NCI-H2196 (cell line): ENCODE measurements around the gene DNAJC30.
"Not testable (repeated sequence)": the region's sequence is repeated elsewhere in the genome, so short reads cannot be mapped to it uniquely, and the experiment has no call there.

Experiments used
- DNase-seq: peaks from one replicate; lab custom pipeline; 2025; ENCODE audit not compliant: unreplicated experiment; lab: John Stamatoyannopoulos, UW

DNAJC30 gene

DNA sequence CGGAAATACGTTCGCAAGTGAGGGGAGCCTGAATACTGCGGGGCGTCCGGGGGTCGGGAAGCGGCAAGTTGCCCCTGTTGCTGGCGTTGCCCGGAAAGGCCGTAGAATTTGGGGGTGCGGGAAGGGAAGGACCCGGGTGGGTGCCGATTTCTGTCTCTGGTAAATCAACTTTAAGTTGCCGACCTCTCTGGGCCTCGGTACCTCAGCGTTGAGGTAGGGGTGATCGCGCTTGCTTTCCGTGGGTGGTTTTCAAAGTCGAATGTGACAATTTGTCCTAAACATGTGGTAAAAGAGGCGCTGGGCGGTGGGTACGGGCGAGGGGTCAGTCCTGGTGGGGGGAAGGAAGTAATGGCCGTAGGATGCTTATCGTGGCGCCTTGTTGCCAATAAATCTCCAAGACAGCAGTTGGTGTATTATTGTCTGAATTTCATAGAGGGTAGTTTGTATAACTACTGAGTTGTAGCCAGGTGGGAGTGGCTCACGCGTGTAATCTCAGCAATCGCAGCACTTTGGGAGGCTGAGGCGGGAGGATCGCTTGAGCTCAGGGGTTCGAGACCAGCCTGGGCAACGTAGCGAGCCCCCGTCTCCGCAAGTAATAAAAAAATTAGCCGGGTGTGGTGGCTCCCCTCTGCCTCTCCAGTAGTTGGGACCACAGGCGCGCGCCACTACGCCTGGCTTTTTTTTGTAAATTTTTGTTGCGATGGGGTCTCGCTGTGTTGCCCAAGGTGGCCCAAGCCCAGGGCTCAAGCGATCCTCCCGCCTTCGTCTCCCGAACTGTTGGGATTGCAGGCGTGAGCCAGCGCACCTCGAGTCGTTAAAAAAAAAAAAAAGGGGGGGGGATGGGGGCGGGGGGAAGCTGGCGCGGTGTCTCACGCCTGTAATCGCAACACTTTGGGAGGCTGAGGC, 788 bp upstream of the DNAJC30 start:
- DNase-seq, result no peak

- DNase-seq, result no peak
Measured at GRCh38 chr7:73682745-73683055, 553 bp downstream of the DNAJC30 start.

- DNase-seq, result no peak
Measured at GRCh38 chr7:73681031-73681430, 2.2 kb downstream of the DNAJC30 start.

GRCh38 chr7:73680501-73680900, 2.8 kb downstream of the DNAJC30 start:
- DNase-seq, result no peak

DNA sequence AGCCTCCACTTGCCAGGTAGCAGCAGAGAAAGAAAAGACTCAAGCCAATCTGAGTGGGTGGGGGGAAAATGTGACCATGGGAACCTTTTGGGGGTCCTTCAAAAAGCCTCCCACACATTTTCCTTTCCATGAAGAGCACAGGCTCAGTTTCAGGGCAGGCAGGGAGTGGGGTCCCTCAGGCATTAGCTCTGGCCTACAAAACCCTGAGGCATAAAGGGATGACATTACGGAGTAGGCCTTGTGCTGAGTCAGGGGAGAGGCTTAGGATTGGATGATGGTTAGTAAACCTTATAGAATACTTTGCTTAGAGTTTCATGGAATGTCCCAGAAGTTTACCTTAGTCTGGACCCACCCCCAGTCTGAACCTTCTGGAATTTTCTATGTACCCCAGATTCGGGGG, 3.5 kb downstream of the DNAJC30 start:
- DNase-seq, result no peak

DNA sequence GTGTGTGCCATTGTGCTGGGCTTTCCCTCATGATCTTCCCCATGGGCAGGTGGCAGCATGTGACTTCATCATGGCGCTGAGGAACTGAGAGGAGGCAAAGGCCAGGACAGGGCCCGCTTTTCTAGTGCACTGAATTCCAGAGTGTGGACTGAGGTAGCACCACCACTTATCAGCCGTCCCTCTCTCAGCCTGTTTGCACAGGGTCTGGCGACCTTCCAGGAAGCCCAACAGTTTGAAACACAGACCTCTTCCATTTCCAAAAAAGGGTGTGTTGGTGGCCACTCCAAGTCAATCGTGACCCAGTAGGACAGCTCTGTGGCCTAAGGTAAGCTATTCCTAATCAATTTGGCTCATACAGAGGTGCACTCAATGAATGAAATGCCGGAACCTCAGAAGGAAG, 4.4 kb downstream of the DNAJC30 start:
- no peak for DNase-seq

DNA sequence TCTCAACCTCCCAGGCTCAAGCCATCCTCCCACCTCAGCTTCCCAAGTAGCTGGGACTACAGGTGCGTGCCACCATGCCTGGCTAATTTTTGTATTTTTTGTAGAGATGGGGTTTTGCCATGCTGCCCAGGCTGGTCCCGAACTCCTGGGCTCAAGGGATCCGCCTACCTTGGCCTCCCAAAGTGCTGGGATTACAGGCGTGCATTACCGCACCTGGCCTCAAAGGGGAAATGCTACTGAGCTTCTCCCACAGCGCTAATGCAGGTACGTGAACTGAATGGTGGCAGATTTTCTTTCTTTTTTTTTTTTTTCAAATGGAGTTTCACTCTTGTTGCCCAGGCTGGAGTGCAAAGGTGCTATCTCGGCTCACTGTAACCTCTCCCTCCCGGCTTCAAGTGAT, 7.2 kb downstream of the DNAJC30 start:
- not testable (repeated sequence) for DNase-seq

GRCh38 chr7:73674468-73675124, 8.7 kb downstream of the DNAJC30 start:
- no peak for DNase-seq

- DNase-seq, result no peak
Measured at GRCh38 chr7:73671857-73672445, 11.3 kb downstream of the DNAJC30 start.

GRCh38 chr7:73671322-73671661, 12.0 kb downstream of the DNAJC30 start:
- DNase-seq, result no peak

DNA sequence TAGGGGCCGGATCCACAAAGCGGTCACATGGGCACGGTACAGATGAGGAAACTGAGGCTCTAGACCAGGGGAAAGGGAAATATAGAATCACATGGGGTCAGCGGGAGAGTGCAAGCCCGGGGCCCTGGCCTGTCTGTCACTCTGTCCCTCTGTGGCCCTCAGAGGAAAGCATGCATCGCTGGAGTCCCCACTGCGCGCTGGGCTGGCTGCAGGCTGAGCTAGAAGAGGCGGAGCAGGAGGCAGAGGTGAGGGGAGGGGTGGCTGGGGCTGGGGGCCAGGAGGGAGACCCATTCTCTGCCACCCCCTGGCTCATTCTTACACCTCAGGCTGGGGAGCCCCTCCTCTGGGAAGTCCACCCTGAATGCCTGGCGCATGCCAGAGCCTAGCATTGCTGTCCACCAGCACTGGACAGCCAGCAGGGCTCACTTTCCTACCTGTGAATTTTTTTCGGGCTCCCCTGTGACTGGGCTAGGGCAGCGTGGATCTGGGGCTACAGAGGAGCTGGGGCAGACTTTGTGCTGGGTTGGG, 13.3 kb downstream of the DNAJC30 start:
- DNase-seq, result no peak

DNA sequence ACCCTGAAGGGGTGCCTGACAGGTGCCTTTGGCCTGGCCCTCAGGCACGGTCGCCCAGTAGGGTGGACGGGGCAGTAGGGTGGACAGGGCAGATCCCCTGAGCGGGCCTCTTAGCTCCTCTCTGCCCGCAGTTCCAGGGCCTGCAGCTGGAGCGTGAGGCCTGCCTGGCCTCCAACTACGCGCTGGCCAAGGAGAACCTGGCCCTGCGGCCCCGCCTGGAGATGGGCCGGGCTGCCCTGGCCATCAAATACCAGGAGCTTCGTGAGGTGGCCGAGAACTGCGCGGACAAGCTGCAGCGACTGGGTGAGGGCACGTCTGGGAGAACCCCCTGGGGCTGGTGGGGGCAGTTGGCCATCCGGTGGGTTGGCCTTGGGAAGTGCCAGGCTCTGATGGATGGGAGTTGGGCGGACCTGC, 14.0 kb downstream of the DNAJC30 start:
- no peak for DNase-seq

DNA sequence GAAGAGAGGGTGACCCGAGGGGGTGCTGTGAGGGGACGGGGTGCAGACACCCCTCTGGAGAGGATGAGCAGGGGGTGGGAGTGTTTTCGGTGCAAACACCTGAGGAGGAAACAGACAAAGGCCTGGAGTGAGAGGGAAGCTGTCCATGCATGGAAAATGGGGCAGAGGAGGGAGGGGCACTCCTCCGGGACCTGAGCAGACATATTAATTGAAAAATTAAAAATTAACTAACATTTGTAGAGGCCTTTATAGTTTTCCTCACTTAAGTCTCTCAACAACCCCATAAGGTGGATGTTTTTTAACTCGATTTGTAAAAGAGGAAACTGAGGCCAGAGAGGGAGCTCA, 14.4 kb downstream of the DNAJC30 start:
- DNase-seq, result no peak

GRCh38 chr7:73668103-73668885, 15.0 kb downstream of the DNAJC30 start:
- no peak for DNase-seq

DNA sequence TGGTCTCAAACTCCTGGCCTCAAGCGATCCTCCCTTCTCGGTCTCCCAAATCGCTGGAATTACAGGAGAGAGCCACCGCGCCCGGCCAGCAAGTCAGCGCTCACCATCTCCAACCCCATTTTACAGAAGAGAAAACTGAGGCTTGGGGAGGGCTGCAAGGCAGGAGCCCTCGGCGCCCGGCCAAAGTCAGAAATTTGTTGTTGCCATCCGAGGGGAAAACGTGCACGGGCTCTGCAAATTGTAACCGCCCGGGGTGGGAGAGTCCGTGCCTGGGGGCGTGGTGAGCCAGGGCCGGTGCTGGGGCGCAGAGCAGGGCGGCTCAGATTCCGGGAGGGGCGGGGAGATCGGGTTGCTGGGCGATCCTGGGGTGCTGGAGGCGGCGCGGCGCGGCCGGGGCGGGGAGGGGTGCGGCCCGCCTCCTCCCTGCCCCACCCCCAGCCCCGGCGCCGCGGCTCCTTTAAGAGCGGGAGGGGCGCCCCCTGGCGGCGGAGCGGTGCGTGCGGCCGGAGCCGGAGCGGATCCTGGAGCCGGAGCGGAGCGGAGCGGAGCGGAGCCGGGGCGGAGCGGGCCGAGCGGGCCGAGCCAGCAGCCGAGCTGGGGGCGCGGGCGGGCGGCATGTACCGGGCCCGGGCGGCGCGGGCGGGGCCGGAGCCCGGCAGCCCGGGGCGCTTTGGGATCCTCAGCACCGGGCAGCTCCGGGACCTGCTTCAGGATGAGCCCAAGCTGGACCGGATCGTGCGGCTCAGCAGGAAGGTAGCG, 15.7 kb downstream of the DNAJC30 start, which contains the start of gene VPS37D:
Gene VPS37D, plus strand, starts transcription at position 488 of the 759 bp plus-strand sequence. Its CDS starts 128 bp downstream, at position 616.
- peak; percentile 95 for DNase-seq

DNA sequence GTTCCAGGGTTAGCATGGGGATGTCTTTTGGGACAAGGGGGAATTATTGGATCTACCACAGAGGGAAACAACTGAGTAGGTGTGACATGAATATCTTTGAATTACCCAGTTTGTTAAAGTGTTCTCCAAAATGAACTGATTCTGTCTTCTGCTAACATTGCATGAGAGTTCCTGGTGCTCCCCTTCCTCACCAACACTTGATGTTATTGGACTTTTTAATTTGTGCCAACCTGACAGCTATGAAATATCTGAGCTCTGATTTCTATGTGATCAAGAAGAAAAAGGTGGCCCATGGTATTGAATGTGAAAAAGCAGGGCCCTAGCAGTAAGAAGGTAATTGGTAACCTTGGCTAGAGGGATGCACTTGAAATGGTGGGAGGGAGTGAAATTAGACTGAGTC, 20.2 kb downstream of the DNAJC30 start:
- no peak for DNase-seq

GRCh38 chr7:73660594-73660993, 22.7 kb downstream of the DNAJC30 start:
- DNase-seq, result not testable (repeated sequence)

- no peak for DNase-seq
Measured at GRCh38 chr7:73659983-73660382, 23.3 kb downstream of the DNAJC30 start.

DNA sequence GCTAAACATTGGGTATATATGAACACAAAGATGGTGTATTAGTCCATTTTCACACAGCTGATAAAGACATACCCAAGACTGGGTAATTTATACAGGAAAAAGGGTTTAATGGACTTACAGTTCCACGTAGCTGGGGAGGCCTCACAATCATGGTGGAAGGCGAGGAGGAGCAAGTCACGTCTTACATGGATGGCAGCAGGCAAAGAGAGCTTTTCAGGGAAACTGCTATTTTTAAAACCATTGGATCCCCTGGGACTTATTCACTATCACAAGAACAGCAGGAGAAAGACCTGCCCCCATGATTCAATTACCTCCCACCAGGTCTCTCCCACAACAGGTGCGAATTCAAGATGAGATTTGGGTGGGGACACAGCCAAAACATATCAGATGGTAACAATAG, 27.9 kb downstream of the DNAJC30 start:
- DNase-seq, result not testable (repeated sequence)

GRCh38 chr7:73652541-73652949, 30.7 kb downstream of the DNAJC30 start:
- DNase-seq, result no peak
